Mucosa of gallbladder (tissue), 1 donor: ENCODE results near the gene KNDC1. TPM values are rescaled to one million over a fixed set of nuclear protein-coding genes. Genes with fewer than 3 reads are reported as not detected.

Experiments
- DNase-seq: peaks from one replicate; pipeline ENCODE4 v3.0.0-alpha.2; 2020; ENCODE audit warnings: low spot score
- total RNA-seq: library from RNA; stranded (reverse); gene quantifications from one replicate; pipeline ENCODE4 v1.2.1, GENCODE V29; 2021
- donor health status: DM: no; HTN: no; CAD: no.

KNDC1 gene
- total RNA-seq, 1 donor from 2014 or later, result 5.2 TPM

GRCh38 chr10:133206356-133207040 lies 46.5 kb downstream of the KNDC1 start:
- no peak for DNase-seq

- no peak for DNase-seq
Measured at GRCh38 chr10:133207041-133207600, 47.1 kb downstream of the KNDC1 start.

- no peak for DNase-seq
Measured at GRCh38 chr10:133207627-133208026, 47.6 kb downstream of the KNDC1 start.

GRCh38 chr10:133208466-133208865 lies 48.4 kb downstream of the KNDC1 start:
- DNase-seq, result no peak

GRCh38 chr10:133209117-133209516 lies 49.1 kb downstream of the KNDC1 start:
- DNase-seq, result no peak

GRCh38 chr10:133209641-133210040 lies 49.6 kb downstream of the KNDC1 start:
- DNase-seq, result no peak

GRCh38 chr10:133210398-133211140 lies 50.5 kb downstream of the KNDC1 start:
- no peak for DNase-seq

- DNase-seq, result no peak
Measured at GRCh38 chr10:133211141-133211830, 51.3 kb downstream of the KNDC1 start.

GRCh38 chr10:133211959-133212852 lies 52.2 kb downstream of the KNDC1 start:
- no peak for DNase-seq

GRCh38 chr10:133212853-133213494 lies 53.0 kb downstream of the KNDC1 start:
- DNase-seq, result no peak

- DNase-seq, result no peak
Measured at GRCh38 chr10:133213641-133214467, 53.8 kb downstream of the KNDC1 start.

GRCh38 chr10:133214468-133215410 lies 54.7 kb downstream of the KNDC1 start:
- DNase-seq, result no peak

GRCh38 chr10:133215586-133215985 lies 55.6 kb downstream of the KNDC1 start:
- DNase-seq, result no peak

- DNase-seq, result no peak
Measured at GRCh38 chr10:133216776-133217175, 56.8 kb downstream of the KNDC1 start.

- DNase-seq, result no peak
Measured at GRCh38 chr10:133217800-133218589, 58.0 kb downstream of the KNDC1 start.

GRCh38 chr10:133218891-133219290 lies 58.9 kb downstream of the KNDC1 start:
- no peak for DNase-seq

GRCh38 chr10:133219782-133220181 lies 59.8 kb downstream of the KNDC1 start:
- no peak for DNase-seq

- DNase-seq, result no peak
Measured at GRCh38 chr10:133221331-133221730, 61.3 kb downstream of the KNDC1 start.
